PC-3 (cell line): ENCODE data around the gene ASXL1. TPM values are rescaled to one million over a fixed set of nuclear protein-coding genes. Genes with fewer than 3 reads are reported as not detected.

Experiments used
- ATAC-seq: fragments of 200-7000 bp; cut with Tn5 transposase; 2 replicates; pipeline ENCODE4 v1.9.1; 2020; ENCODE audit warnings: mild to moderate bottlenecking, moderate library complexity
- BruUV-seq: library from RNA; stranded (reverse); fragments of 400-500 nt; replicated peaks from 2 replicates; lab custom pipeline; 2021; lab: Mats Ljungman, UMichigan
- CTCF ChIA-PET: fragments of 300-600 bp; sonication (Branson Sonifier 250); formaldehyde crosslinking; loops from one replicate; lab custom pipeline; 2022; ENCODE audit warnings: antibody characterized with exemption; lab: Charles Lee
- POLR2A ChIA-PET: fragments of 300-600 bp; sonication (Branson Sonifier 250); formaldehyde crosslinking; loops from one replicate; lab custom pipeline; 2022; ENCODE audit warnings: antibody characterized with exemption; ENCODE audit not compliant: unreplicated experiment; lab: Charles Lee
- DNase-seq: peaks from one replicate; pipeline ENCODE4 v3.0.0-alpha.2; 2015
- H2AFZ ChIP-seq: fragments of 300-600 bp; sonication (generic); 2 replicates; pipeline ENCODE4 v1.6.0; 2016; ENCODE audit warnings: antibody characterized with exemption, low read length
- H3F3A ChIP-seq: fragments of 300-600 bp; sonication (generic); one replicate; pipeline ENCODE4 v1.6.0; 2017; ENCODE audit warnings: antibody characterized with exemption, low read length, control low read depth, mild to moderate bottlenecking; ENCODE audit not compliant: unreplicated experiment
- H3K27ac ChIP-seq: fragments of 300-600 bp; sonication (generic); 2 replicates; pipeline ENCODE4 v1.5.1; 2016; ENCODE audit warnings: mild to moderate bottlenecking, low read length
- H3K27me3 ChIP-seq: fragments of 300-600 bp; sonication (generic); 2 replicates; pipeline ENCODE4 v1.6.1; 2016; ENCODE audit warnings: low read length, mixed read lengths
- H3K36me3 ChIP-seq: fragments of 300-600 bp; sonication (generic); 2 replicates; pipeline ENCODE4 v1.6.1; 2016; ENCODE audit warnings: low read depth, mixed run types, low read length, mixed read lengths
- H3K4me1 ChIP-seq: fragments of 300-600 bp; sonication (generic); 2 replicates; pipeline ENCODE4 v1.5.1; 2016; ENCODE audit warnings: low read length; ENCODE audit not compliant: insufficient read depth
- H3K4me2 ChIP-seq: fragments of 300-600 bp; sonication (generic); 2 replicates; pipeline ENCODE4 v1.6.0; 2016; ENCODE audit warnings: low read length
- H3K4me3 ChIP-seq: fragments of 300-600 bp; sonication (generic); 2 replicates; pipeline ENCODE4 v1.5.1; 2016; ENCODE audit warnings: mild to moderate bottlenecking, low read length, mixed read lengths
- H3K79me2 ChIP-seq: fragments of 300-600 bp; sonication (generic); 2 replicates; pipeline ENCODE4 v1.6.1; 2017; ENCODE audit warnings: low read length, mixed read lengths
- H3K9ac ChIP-seq: fragments of 300-600 bp; sonication (generic); 2 replicates; pipeline ENCODE4 v1.6.0; 2016; ENCODE audit warnings: mild to moderate bottlenecking, low read length
- H3K9me2 ChIP-seq: fragments of 300-600 bp; sonication (generic); replicated peaks from 2 replicates; pipeline ENCODE4 v1.6.1; 2016; ENCODE audit warnings: mixed run types, low read length, mixed read lengths
- H3K9me3 ChIP-seq: fragments of 300-600 bp; sonication (generic); 2 replicates; pipeline ENCODE4 v1.6.1; 2016; ENCODE audit warnings: low read length, mixed read lengths
- H4K20me1 ChIP-seq: fragments of 300-600 bp; sonication (generic); 2 replicates; pipeline ENCODE4 v1.6.1; 2016; ENCODE audit warnings: low read length, mixed read lengths
- CTCF ChIP-seq: fragments of 300-600 bp; sonication (generic); conservative IDR thresholded peaks from 2 replicates; pipeline ENCODE4 v1.5.1; 2017; ENCODE audit warnings: antibody characterized with exemption, low read depth, mild to moderate bottlenecking, low read length
- EZH2 ChIP-seq: fragments of 300-600 bp; sonication (generic); IDR thresholded peaks from one replicate; pipeline ENCODE4 v1.6.1; 2017; ENCODE audit warnings: antibody characterized with exemption, mild to moderate bottlenecking, low read length; ENCODE audit not compliant: unreplicated experiment
- EZH2phosphoT487 ChIP-seq: fragments of 300-600 bp; sonication (generic); IDR thresholded peaks from 2 replicates; pipeline ENCODE4 v1.6.1; 2018; ENCODE audit warnings: mild to moderate bottlenecking, antibody characterized with exemption, low read length, borderline replicate concordance
- intact Hi-C: fragments of 100-400 bp; cut with micrococcal nuclease; formaldehyde crosslinking; loops from 2 replicates; pipeline ENCODE4 v1.9.0; 2023
- total RNA-seq: library from RNA; depleted of rRNA; stranded (reverse); fragments of >200 nt; gene quantifications from 2 replicates; pipeline ENCODE4 v1.2.3, GENCODE V29; 2014

Gene ASXL1
- total RNA-seq, 1 experiment from 2014 or later = 42.8 TPM

DNA sequence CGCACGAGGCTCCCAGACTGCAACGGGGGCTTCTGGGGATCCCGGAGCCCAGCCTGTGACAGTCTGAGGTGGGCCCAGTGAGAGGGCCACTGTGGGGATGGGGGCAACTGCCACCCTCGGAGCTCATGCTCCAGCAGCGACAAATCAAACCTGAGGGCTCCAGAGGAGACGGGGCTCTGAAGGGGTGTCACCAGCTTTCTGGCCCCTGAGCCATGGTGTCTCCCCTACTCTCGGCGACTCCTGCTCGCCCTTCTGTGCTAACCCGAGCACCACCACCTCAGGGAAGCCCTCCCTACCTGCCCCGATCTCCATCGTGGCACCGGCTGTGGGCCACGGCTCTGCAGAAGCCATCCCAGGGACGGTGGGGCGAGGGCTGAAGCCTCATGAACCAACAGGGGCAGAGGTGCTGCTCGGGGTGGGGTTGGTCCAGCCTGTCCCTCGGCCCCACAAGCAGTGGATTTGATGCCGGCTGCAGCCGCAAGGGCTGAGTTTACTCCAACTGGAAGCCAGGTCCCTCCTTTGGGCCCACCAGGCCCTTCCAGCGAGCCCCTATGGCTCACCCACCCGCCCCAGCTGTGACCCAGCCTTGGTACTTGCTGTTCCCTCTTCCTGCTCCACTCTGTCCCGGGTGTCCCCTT, 102.7 kb downstream of the ASXL1 start:
- ChIA-PET POLR2A (no interaction called here), CTCF (no interaction called here)
- no TSS peak for BruUV-seq
- TF ChIP-seq EZH2 (no peak), EZH2phosphoT487 (no peak), CTCF (no peak)
- ATAC-seq (no peak), DNase-seq (no peak)
- Histone ChIP-seq H3K36me3 (no peaks in the 10 kb centered on the region), H3K79me2 (no peaks in the 10 kb centered on the region), H3K27ac (no peak overlapping the region), H2AFZ (no peak overlapping the region), H3K9me3 (no peaks in the 10 kb centered on the region), H3K4me2 (no peak overlapping the region), H3K9ac (no peak overlapping the region), H3K27me3 (no peaks in the 10 kb centered on the region), H3F3A (no peaks in the 10 kb centered on the region), H4K20me1 (no peaks in the 10 kb centered on the region), H3K9me2 (no peaks in the 10 kb centered on the region), H3K4me3 (no peak overlapping the region), H3K4me1 (peaks cover 3% of the 10 kb centered on the region; the same call in 1 of the 2 replicates)
- intact Hi-C loops = no loop called here

- no peak overlapping the region for H3K27ac ChIP-seq
- no peaks in the 10 kb centered on the region for H3K4me1 ChIP-seq
These were observed 103.9 kb downstream of the ASXL1 start for GRCh38 chr20:32461836-32462600.

More at GRCh38 chr20:32461836-32462600, 103.9 kb downstream of the ASXL1 start:
- Histone ChIP-seq H3F3A (no peaks in the 10 kb centered on the region), H3K9me2 (no peaks in the 10 kb centered on the region), H3K27me3 (no peaks in the 10 kb centered on the region), H3K36me3 (no peaks in the 10 kb centered on the region), H3K4me2 (no peak overlapping the region), H3K79me2 (no peaks in the 10 kb centered on the region), H2AFZ (no peak overlapping the region), H3K9me3 (no peaks in the 10 kb centered on the region), H3K4me3 (no peak overlapping the region), H4K20me1 (no peaks in the 10 kb centered on the region), H3K9ac (no peak overlapping the region)
- ChIA-PET POLR2A (no interaction called here), CTCF (no interaction called here)
- DNase-seq (no peak), ATAC-seq (no peak)
- TF ChIP-seq EZH2 (no peak), CTCF (no peak), EZH2phosphoT487 (no peak)
- intact Hi-C loops = no loop called here
- no TSS peak for BruUV-seq
